GM12872 (cell line): ENCODE measurements around the gene ALDOC.

ENCODE experiments used
- TF ChIP-seq, protein P1 (sequence below): IDR thresholded peaks from 3 replicates; pipeline ENCODE4 v1.5.1; 2011; ENCODE audit warnings: low read depth, mild to moderate bottlenecking, low read length, moderate library complexity; ENCODE audit not compliant: insufficient read depth

The ALDOC gene

GRCh38 chr17:28573521-28573920 lies 3.2 kb downstream of the ALDOC start:
- TF ChIP-seq, protein P1, sequence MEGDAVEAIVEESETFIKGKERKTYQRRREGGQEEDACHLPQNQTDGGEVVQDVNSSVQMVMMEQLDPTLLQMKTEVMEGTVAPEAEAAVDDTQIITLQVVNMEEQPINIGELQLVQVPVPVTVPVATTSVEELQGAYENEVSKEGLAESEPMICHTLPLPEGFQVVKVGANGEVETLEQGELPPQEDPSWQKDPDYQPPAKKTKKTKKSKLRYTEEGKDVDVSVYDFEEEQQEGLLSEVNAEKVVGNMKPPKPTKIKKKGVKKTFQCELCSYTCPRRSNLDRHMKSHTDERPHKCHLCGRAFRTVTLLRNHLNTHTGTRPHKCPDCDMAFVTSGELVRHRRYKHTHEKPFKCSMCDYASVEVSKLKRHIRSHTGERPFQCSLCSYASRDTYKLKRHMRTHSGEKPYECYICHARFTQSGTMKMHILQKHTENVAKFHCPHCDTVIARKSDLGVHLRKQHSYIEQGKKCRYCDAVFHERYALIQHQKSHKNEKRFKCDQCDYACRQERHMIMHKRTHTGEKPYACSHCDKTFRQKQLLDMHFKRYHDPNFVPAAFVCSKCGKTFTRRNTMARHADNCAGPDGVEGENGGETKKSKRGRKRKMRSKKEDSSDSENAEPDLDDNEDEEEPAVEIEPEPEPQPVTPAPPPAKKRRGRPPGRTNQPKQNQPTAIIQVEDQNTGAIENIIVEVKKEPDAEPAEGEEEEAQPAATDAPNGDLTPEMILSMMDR: no peak

DNA sequence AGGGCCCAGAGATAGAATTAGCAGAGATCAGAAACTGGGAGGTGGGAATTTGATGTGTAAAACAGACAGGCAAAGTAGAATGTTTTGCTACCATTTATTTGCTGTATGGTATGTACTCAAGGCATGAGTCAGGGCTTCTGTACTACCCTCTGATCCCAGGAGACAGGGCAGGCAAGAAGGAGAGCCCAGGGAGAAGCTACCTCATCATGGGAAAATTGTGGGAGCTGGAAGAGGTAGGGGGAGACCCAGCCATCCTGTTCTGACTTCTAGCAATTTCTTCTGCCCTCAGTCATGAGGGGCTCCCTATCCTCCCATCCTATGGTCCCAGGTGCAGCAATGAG lies 3.7 kb downstream of the ALDOC start:
- TF ChIP-seq, protein P1: no peak

DNA sequence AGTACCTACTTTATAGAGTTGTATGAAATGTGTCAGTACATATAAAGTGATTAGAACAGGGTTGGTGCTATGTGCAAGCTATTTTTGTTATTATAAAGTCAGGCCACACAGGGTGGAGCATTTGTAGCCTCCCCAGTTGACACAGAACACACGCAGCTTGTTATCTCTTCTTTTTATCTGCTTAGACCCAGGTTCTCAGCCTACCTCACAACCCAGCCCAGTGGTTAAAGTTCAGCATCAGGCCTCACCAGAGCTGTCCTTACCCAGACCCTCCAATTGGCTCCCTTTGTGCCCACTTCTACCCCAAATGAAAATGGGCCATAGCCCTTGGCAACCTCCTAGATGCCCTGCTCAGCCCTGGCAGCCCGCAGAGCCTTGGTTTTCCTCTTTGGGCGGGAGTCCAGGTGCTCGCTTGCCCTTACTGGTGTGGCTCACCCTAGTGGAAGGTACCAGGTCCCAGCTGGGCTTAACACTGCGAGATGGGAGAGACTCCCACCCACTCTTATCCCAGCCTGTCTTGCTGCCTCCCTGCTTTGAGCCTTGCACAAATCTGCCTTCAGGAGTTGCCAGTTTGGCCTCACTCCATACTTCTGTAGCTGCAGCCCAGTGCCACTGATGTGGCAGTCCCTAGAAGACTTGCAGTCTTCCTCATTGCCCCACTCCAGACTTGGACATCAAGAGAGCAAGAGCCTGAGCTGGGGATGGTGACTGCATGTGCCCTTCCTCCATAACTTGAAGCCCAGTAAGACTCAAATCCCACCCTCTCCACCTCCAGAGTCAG lies 4.2 kb downstream of the ALDOC start:
- TF ChIP-seq, protein P1: no peak

- TF ChIP-seq, protein P1: no peak
These were observed 5.2 kb downstream of the ALDOC start, which contains the start of gene PIGS for GRCh38 chr17:28571361-28572122. Gene PIGS (minus strand): TSS chr17:28571524. CDS start chr17:28571496, 28 bp downstream.

- TF ChIP-seq, protein P1: no peak
These were observed 5.9 kb downstream of the ALDOC start for GRCh38 chr17:28570716-28571360.

- TF ChIP-seq, protein P1: no peak
These were observed 7.2 kb downstream of the ALDOC start for GRCh38 chr17:28569446-28569845.

GRCh38 chr17:28567604-28568003 lies 9.1 kb downstream of the ALDOC start:
- TF ChIP-seq, protein P1: no peak
